ENCODE measurements around the gene MAP2K6. TPM values are rescaled to one million over a fixed set of nuclear protein-coding genes. Genes with fewer than 3 reads are reported as not detected.

The MAP2K6 gene
- total and polyA plus RNA-seq, 4 donors, result 0.75 to 6.4 (median 3.9) TPM

Other genes starting within 250 kb of the MAP2K6 start
- gene ABCA10, start 185.9 kb upstream of the MAP2K6 start, total RNA-seq, result 100 to 1,000 TPM in 1 of 2 donors, 1 to 10 TPM in 1; 6.3 to 137 TPM
- gene ABCA10, start 185.9 kb upstream of the MAP2K6 start, polyA plus RNA-seq, result 10 to 100 TPM in 1 of 2 donors, 1 to 10 TPM in 1; 1.5 to 10.4 TPM
- gene ABCA5, start 87.6 kb upstream of the MAP2K6 start, total RNA-seq, result 10 to 100 TPM; 20.1 to 29.6 TPM
- 1 to 10 TPM; 2.0 to 8.0 TPM for gene ABCA5, start 87.6 kb upstream of the MAP2K6 start, polyA plus RNA-seq

Data from aorta (tissue), 4 donors.